CD14-positive monocyte (primary cell): Measurements from ENCODE around the gene MSI2. TPM values are rescaled to one million over a fixed set of nuclear protein-coding genes. Genes with fewer than 3 reads are reported as not detected.

Experiments used
- DNase-seq, 3 donors: peaks; one replicate each; pipeline ENCODE4 v3.0.0-alpha.2; 2011 to 2022
- H2AFZ ChIP-seq: 2 replicates; pipeline ENCODE4 v1.6.0; 2012; ENCODE audit warnings: mild to moderate bottlenecking, low read depth, low read length, inconsistent platforms; ENCODE audit not compliant: insufficient read depth, poor library complexity, severe bottlenecking
- H3K27ac ChIP-seq, 2 donors: 1 replicate in 1 of 2; 2 replicates in 1 of 2; pipeline ENCODE4 v1.5.1; 2012 to 2013; ENCODE audit warnings: low read length in 2 of 2, control low read depth in 1 of 2, inconsistent platforms in 1 of 2, low read depth in 1 of 2, mild to moderate bottlenecking in 1 of 2
- H3K27me3 ChIP-seq, 2 donors: one replicate each; pipeline versions ENCODE4 v1.6.0 to v1.6.1; 2011 to 2013; ENCODE audit warnings: low read length in 2 of 2; ENCODE audit not compliant: control insufficient read depth in 2 of 2, insufficient read depth in 2 of 2
- H3K36me3 ChIP-seq, 2 donors: replicated peaks in 1 of 2; 1 replicate in 1 of 2; 2 replicates in 1 of 2; pipeline versions ENCODE4 v1.5.1 to v1.6.1; 2012 to 2013; ENCODE audit warnings: low read length in 2 of 2, control low read depth in 1 of 2, inconsistent platforms in 1 of 2, mild to moderate bottlenecking in 1 of 2; ENCODE audit not compliant: insufficient read depth in 2 of 2, control insufficient read depth in 1 of 2
- H3K4me1 ChIP-seq, 2 donors: 1 replicate in 1 of 2; 2 replicates in 1 of 2; pipeline versions ENCODE4 v1.5.1 to v1.6.1; 2012 to 2013; ENCODE audit warnings: low read length in 2 of 2, control low read depth in 1 of 2, inconsistent platforms in 1 of 2, mild to moderate bottlenecking in 1 of 2, moderate library complexity in 1 of 2; ENCODE audit not compliant: insufficient read depth in 2 of 2, control insufficient read depth in 1 of 2
- H3K4me2 ChIP-seq: replicated peaks from 2 replicates; pipeline ENCODE3; 2012; ENCODE audit warnings: low read length, moderate library complexity, mild to moderate bottlenecking; ENCODE audit not compliant: poor library complexity, severe bottlenecking; ENCODE audit errors: extremely low read depth
- H3K4me3 ChIP-seq, 3 experiments: fragments of 200-600 bp in 1 of 3; sonication (generic) in 1 of 3; replicated peaks in 1 of 3; 1 replicate in 2 of 3; 2 replicates in 1 of 3; pipeline ENCODE4 v1.5.1; 2011 to 2013; ENCODE audit warnings: low read length in 3 of 3, mild to moderate bottlenecking in 3 of 3, control low read depth in 2 of 3, low read depth in 2 of 3, inconsistent platforms in 1 of 3, moderate library complexity in 1 of 3
- H3K79me2 ChIP-seq: 2 replicates; pipeline ENCODE4 v1.6.0; 2012; ENCODE audit warnings: mild to moderate bottlenecking, control low read depth, inconsistent platforms, low read length, moderate library complexity; ENCODE audit not compliant: insufficient read depth
- H3K9ac ChIP-seq: 2 replicates; pipeline ENCODE4 v1.6.0; 2017; ENCODE audit warnings: low read length, mild to moderate bottlenecking; ENCODE audit not compliant: insufficient read depth, poor library complexity, severe bottlenecking
- H3K9me3 ChIP-seq, 2 donors: replicated peaks in 1 of 2; 1 replicate in 1 of 2; 2 replicates in 1 of 2; pipeline versions ENCODE4 v1.5.1 to v1.6.1; 2012 to 2013; ENCODE audit warnings: low read length in 2 of 2, control low read depth in 1 of 2; ENCODE audit not compliant: control insufficient read depth in 1 of 2, insufficient read depth in 1 of 2
- H4K20me1 ChIP-seq: 2 replicates; pipeline ENCODE4 v1.6.0; 2012; ENCODE audit warnings: mild to moderate bottlenecking, low read length, control low read depth, moderate library complexity; ENCODE audit not compliant: insufficient read depth
- H3K27ac Mint-ChIP-seq, 7 donors: one replicate each; pipeline ENCODE4 v1.8.0; 2020; ENCODE audit warnings: mild to moderate bottlenecking in 7 of 7, mixed read lengths in 7 of 7, moderate library complexity in 6 of 7, inconsistent platforms in 2 of 7
- H3K27me3 Mint-ChIP-seq, 3 donors: one replicate each; pipeline ENCODE4 v1.8.0; 2021 to 2022; ENCODE audit warnings: low read depth in 3 of 3, mild to moderate bottlenecking in 3 of 3, mixed read lengths in 3 of 3, moderate library complexity in 3 of 3, inconsistent platforms in 1 of 3
- H3K36me3 Mint-ChIP-seq, 2 donors: one replicate each; pipeline ENCODE4 v1.8.0; 2020; ENCODE audit warnings: mixed read lengths in 2 of 2, inconsistent platforms in 1 of 2, mild to moderate bottlenecking in 1 of 2
- H3K4me1 Mint-ChIP-seq: one replicate; pipeline ENCODE4 v1.8.0; 2020; ENCODE audit warnings: mild to moderate bottlenecking, mixed read lengths
- H3K4me3 Mint-ChIP-seq, 2 donors: one replicate each; pipeline ENCODE4 v1.8.0; 2020; ENCODE audit warnings: mild to moderate bottlenecking in 2 of 2, mixed read lengths in 2 of 2, moderate library complexity in 1 of 2
- H3K9me3 Mint-ChIP-seq, 7 donors: one replicate each; pipeline ENCODE4 v1.8.0; 2020 to 2022; ENCODE audit warnings: mixed read lengths in 7 of 7, mild to moderate bottlenecking in 6 of 7, moderate library complexity in 6 of 7, inconsistent platforms in 2 of 7
- WGBS: methylation state at CpG from one replicate; pipeline ENCODE4 v1.1.5; 2013; ENCODE audit warnings: missing lambda C conversion rate; ENCODE audit not compliant: insufficient coverage; 5-methylcytosine and 5-hydroxymethylcytosine counted together
- intact Hi-C, 2 donors: fragments of 100-400 bp; cut with micrococcal nuclease; formaldehyde crosslinking; loops; one replicate each; pipeline versions ENCODE4 v1.15.0 to v1.15.1; 2023
- polyA plus RNA-seq, 3 donors: library from polyadenylated mRNA; depleted of rRNA in 1 of 3; unstranded in 2 of 3; stranded (reverse) in 1 of 3; fragments of 300-500 nt in 2 of 3; fragments of >200 nt in 1 of 3; fragmentation: Illumina TruSeq in 2 of 3; gene quantifications; 1 replicate in 2 of 3; 2 replicates in 1 of 3; pipeline ENCODE4 v1.2.3, GENCODE V29; 2012 to 2021
- TF ChIP-seq, protein P1 (sequence below): fragments of 200-600 bp; IDR thresholded peaks from one replicate; pipeline ENCODE4 v1.8.0; 2022; ENCODE audit warnings: antibody characterized with exemption, mild to moderate bottlenecking

Gene MSI2
- polyA plus RNA-seq, 3 donors, result 0.20 to 6.6 (median 0.37) TPM

DNA sequence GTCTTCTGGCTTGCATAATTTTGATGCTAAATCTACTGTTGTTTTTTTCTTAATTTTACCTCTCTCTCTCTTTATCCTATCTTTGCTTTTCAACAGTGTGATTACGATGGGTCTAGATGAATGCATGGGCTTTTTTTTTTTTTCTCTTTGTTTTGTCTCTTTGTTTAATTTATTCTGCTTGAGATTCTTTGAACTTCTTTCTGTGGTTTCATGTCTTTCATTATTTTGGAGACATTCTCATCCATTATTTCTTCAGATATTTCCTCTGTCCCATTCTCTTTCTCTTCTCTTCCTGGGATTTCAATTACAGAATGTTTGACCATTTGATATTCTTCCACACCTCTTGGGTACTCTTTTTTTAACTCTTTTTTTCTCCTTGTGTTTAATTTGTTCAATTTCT lies 436.4 kb downstream of the MSI2 start:
- no peaks in the 10 kb centered on the region for H3K36me3 ChIP-seq
- no peak overlapping the region for H3K9ac ChIP-seq
- no peak for DNase-seq
- H2AFZ ChIP-seq, result no peak overlapping the region
- Mint-ChIP-seq H3K4me1 (no peaks in the 10 kb centered on the region), H3K9me3 (peaks cover 7 to 16% (median 13%) of the 10 kb centered on the region in 7 donors), H3K36me3 (no peaks in the 10 kb centered on the region), H3K27ac (no peak overlapping the region), H3K4me3 (no peak overlapping the region), H3K27me3 (peaks cover 2 to 5% (median 2%) of the 10 kb centered on the region in 3 donors)
- TF ChIP-seq, protein P1, sequence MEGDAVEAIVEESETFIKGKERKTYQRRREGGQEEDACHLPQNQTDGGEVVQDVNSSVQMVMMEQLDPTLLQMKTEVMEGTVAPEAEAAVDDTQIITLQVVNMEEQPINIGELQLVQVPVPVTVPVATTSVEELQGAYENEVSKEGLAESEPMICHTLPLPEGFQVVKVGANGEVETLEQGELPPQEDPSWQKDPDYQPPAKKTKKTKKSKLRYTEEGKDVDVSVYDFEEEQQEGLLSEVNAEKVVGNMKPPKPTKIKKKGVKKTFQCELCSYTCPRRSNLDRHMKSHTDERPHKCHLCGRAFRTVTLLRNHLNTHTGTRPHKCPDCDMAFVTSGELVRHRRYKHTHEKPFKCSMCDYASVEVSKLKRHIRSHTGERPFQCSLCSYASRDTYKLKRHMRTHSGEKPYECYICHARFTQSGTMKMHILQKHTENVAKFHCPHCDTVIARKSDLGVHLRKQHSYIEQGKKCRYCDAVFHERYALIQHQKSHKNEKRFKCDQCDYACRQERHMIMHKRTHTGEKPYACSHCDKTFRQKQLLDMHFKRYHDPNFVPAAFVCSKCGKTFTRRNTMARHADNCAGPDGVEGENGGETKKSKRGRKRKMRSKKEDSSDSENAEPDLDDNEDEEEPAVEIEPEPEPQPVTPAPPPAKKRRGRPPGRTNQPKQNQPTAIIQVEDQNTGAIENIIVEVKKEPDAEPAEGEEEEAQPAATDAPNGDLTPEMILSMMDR, result no peak
- no CpG with 5 or more reads among the region's 1 CpG for WGBS
- H4K20me1 ChIP-seq, result no peaks in the 10 kb centered on the region
- intact Hi-C loops, result no loop called here
- no peak overlapping the region for H3K4me3 ChIP-seq
- no peak overlapping the region for H3K4me2 ChIP-seq
- no peaks in the 10 kb centered on the region for H3K79me2 ChIP-seq
- H3K27ac ChIP-seq, result no peak overlapping the region
- H3K27me3 ChIP-seq, result no peaks in the 10 kb centered on the region
- peaks cover 0 to 15% of the 10 kb centered on the region in 2 donors for H3K9me3 ChIP-seq
- no peaks in the 10 kb centered on the region for H3K4me1 ChIP-seq

DNA sequence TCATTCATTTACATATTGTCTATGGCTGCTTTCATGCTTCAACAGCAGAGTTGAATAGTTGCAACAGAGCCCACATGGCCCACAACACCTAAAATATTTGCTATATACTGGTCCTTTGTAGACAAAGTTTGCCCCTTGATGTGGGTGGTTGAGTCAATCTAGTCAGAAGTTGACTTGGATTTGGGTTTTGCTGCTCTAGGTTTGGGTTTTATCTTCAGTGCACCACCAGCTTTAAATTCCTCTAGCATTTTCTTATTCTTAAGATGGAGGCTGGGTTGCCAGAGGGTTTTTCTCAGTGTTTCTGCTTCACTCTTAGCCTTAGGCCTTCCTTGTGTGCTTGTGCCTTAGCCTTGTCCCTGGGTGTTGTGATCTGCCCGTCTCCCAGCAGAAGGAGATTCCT lies 437.7 kb downstream of the MSI2 start:
- H3K4me1 ChIP-seq, result peaks cover 0 to 8% of the 10 kb centered on the region in 2 donors
- TF ChIP-seq, protein P1, result no peak
- DNase-seq, result no peak
- H4K20me1 ChIP-seq, result no peaks in the 10 kb centered on the region
- no peaks in the 10 kb centered on the region for H3K27me3 ChIP-seq
- no peak overlapping the region for H2AFZ ChIP-seq
- no peak overlapping the region for H3K27ac Mint-ChIP-seq
- H3K9me3 ChIP-seq, result peaks cover 0 to 15% of the 10 kb centered on the region in 2 donors
- H3K36me3 ChIP-seq, result no peaks in the 10 kb centered on the region
- 100% methylated on average over 1 of the region's 1 CpG for WGBS
- peaks cover 7 to 16% (median 13%) of the 10 kb centered on the region in 7 donors for H3K9me3 Mint-ChIP-seq
- H3K4me2 ChIP-seq, result no peak overlapping the region
- H3K4me3 Mint-ChIP-seq, result no peak overlapping the region
- no peak overlapping the region for H3K9ac ChIP-seq
- H3K36me3 Mint-ChIP-seq, result no peaks in the 10 kb centered on the region
- H3K4me3 ChIP-seq, result no peak overlapping the region
- intact Hi-C loops, result no loop called here
- H3K27ac ChIP-seq, result no peak overlapping the region
- H3K27me3 Mint-ChIP-seq, result peaks cover 2 to 5% (median 2%) of the 10 kb centered on the region in 3 donors
- H3K79me2 ChIP-seq, result no peaks in the 10 kb centered on the region
- H3K4me1 Mint-ChIP-seq, result no peaks in the 10 kb centered on the region
